Lung (tissue), 12 donors: ENCODE data around the gene BIRC6. TPM values are rescaled to one million over a fixed set of nuclear protein-coding genes. Genes with fewer than 3 reads are reported as not detected.
"Not testable (repeated sequence)": the region's sequence is repeated elsewhere in the genome, so short reads cannot be mapped to it uniquely, and the experiment has no call there.

Experiments used
- ATAC-seq: fragments of 200-7000 bp; cut with Tn5 transposase; one replicate; pipeline ENCODE4 v1.9.1; 2020; ENCODE audit warnings: moderate number of reproducible peaks; ENCODE audit not compliant: insufficient read depth, low FRiP score
- DNase-seq, 3 donors: peaks; one replicate each; pipeline ENCODE4 v3.0.0-alpha.2; 2013 to 2017
- H3K27ac ChIP-seq, 2 donors: one replicate each; pipeline ENCODE4 v1.5.1; 2013; ENCODE audit warnings: mild to moderate bottlenecking in 2 of 2, moderate library complexity in 2 of 2, control low read depth in 1 of 2, inconsistent platforms in 1 of 2, low read depth in 1 of 2, low read length in 1 of 2
- H3K27me3 ChIP-seq, 3 donors: one replicate each; pipeline ENCODE4 v1.5.1; 2013; ENCODE audit warnings: low read length in 2 of 3; ENCODE audit not compliant: control insufficient read depth in 3 of 3, insufficient read depth in 3 of 3
- H3K36me3 ChIP-seq, 4 donors: one replicate each; pipeline ENCODE4 v1.5.1; 2013; ENCODE audit warnings: low read length in 4 of 4, mild to moderate bottlenecking in 1 of 4, moderate library complexity in 1 of 4; ENCODE audit not compliant: control insufficient read depth in 4 of 4, insufficient read depth in 4 of 4
- H3K4me1 ChIP-seq, 5 donors: one replicate each; pipeline ENCODE4 v1.5.1; 2013; ENCODE audit warnings: low read length in 5 of 5, mild to moderate bottlenecking in 2 of 5, moderate library complexity in 1 of 5; ENCODE audit not compliant: control insufficient read depth in 5 of 5, insufficient read depth in 5 of 5
- H3K4me3 ChIP-seq: one replicate; pipeline ENCODE4 v1.5.1; 2013; ENCODE audit warnings: mild to moderate bottlenecking, control low read depth, moderate library complexity
- H3K9ac ChIP-seq, 2 donors: one replicate each; pipeline ENCODE4 v1.5.1; 2013; ENCODE audit warnings: low read length in 2 of 2, control low read depth in 1 of 2; ENCODE audit not compliant: insufficient read depth in 1 of 2
- H3K9me3 ChIP-seq, 4 donors: one replicate each; pipeline ENCODE4 v1.5.1; 2013; ENCODE audit warnings: low read length in 3 of 4, mild to moderate bottlenecking in 1 of 4, moderate library complexity in 1 of 4; ENCODE audit not compliant: control insufficient read depth in 4 of 4, insufficient read depth in 3 of 4
- CTCF ChIP-seq: IDR thresholded peaks from 2 replicates; pipeline ENCODE4 v1.5.1; 2012; ENCODE audit warnings: mild to moderate bottlenecking; ENCODE audit errors: control extremely low read depth, extremely low read depth
- WGBS, 2 donors: extraction: QIAGEN DNeasy Blood & Tissue Kit; methylation state at CpG; one replicate each; pipeline ENCODE4 v1.1.7; 2013; 5-methylcytosine and 5-hydroxymethylcytosine counted together
- polyA plus RNA-seq, 2 donors: library from polyadenylated mRNA; stranded (reverse); fragments of 200-250 nt; gene quantifications; one replicate each; pipeline ENCODE4 v1.2.1, GENCODE V29; 2013
- total RNA-seq, 2 donors: library from RNA; depleted of rRNA in 1 of 2; stranded (reverse); fragments of >200 nt in 1 of 2; gene quantifications; one replicate each; pipeline ENCODE4 v1.2.1, GENCODE V29; 2014 to 2021
- donor health status: control.
- donor health status: control.
- donor health status: Bipolar disorder and iron deficiency.
- donor health status: healthy.
- donor health status: DM: yes; HTN: yes; CAD: no.

Gene BIRC6
- total and polyA plus RNA-seq, 4 donors, result 12.2 to 229 (median 51.5) TPM

GRCh38 chr2:32534831-32535230 lies 178.0 kb downstream of the BIRC6 start:
- H3K4me1 ChIP-seq, result no peaks in the 10 kb centered on the region
- H3K27me3 ChIP-seq, result no peaks in the 10 kb centered on the region
- 80 to 92% methylated on average over 3 of the region's 3 CpGs for WGBS, 2 donors
- DNase-seq (no peak), ATAC-seq (no peak)
- H3K4me3 ChIP-seq, result no peak overlapping the region
- no peak for TF ChIP-seq CTCF
- no peak overlapping the region for H3K27ac ChIP-seq
- no peak overlapping the region for H3K9ac ChIP-seq
- H3K36me3 ChIP-seq, result peaks cover 6 to 16% (median 12%) of the 10 kb centered on the region in 4 donors
- no peaks in the 10 kb centered on the region for H3K9me3 ChIP-seq

GRCh38 chr2:32538735-32539134 lies 181.9 kb downstream of the BIRC6 start:
- H3K9ac ChIP-seq, result no peak overlapping the region
- no peak overlapping the region for H3K4me3 ChIP-seq
- ATAC-seq (no peak), DNase-seq (no peak)
- no peak for TF ChIP-seq CTCF
- H3K36me3 ChIP-seq, result peaks cover 3 to 10% (median 6%) of the 10 kb centered on the region in 4 donors
- no peaks in the 10 kb centered on the region for H3K27me3 ChIP-seq
- no peak overlapping the region for H3K27ac ChIP-seq
- no peaks in the 10 kb centered on the region for H3K4me1 ChIP-seq
- no peaks in the 10 kb centered on the region for H3K9me3 ChIP-seq
- 91 to 95% methylated on average over 2 of the region's 2 CpGs for WGBS, 2 donors

GRCh38 chr2:32552483-32552882 lies 195.7 kb downstream of the BIRC6 start:
- not testable (repeated sequence) for H3K4me1 ChIP-seq, DNase-seq, H3K27me3 ChIP-seq, ATAC-seq, H3K9me3 ChIP-seq, H3K4me3 ChIP-seq, H3K27ac ChIP-seq, H3K9ac ChIP-seq
- WGBS, 2 donors, result 70 to 83% methylated on average over 3 of the region's 3 CpGs
- peaks cover 0 to 14% (median 5%) of the 10 kb centered on the region in 4 donors for H3K36me3 ChIP-seq

- Histone ChIP-seq H3K27ac (no peak overlapping the region), H3K4me1 (peaks cover 0 to under 1% (median 0%) of the 10 kb centered on the region in 5 donors), H3K36me3 (peaks cover 0 to 10% (median 2%) of the 10 kb centered on the region in 4 donors), H3K9ac (no peak overlapping the region), H3K4me3 (no peak overlapping the region), H3K9me3 (no peaks in the 10 kb centered on the region), H3K27me3 (no peaks in the 10 kb centered on the region)
- TF ChIP-seq CTCF, result peak; percentile 35
- peak in 2 of 3 donors; percentile 66 to 71 for DNase-seq
- peak; percentile 82 for ATAC-seq
- 58 to 68% methylated on average over 2 of the region's 2 CpGs for WGBS, 2 donors
Observed at GRCh38 chr2:32553829-32554432, 197.1 kb downstream of the BIRC6 start.
